ENCODE measurements around the gene RPGRIP1L. TPM values are rescaled to one million over a fixed set of nuclear protein-coding genes. Genes with fewer than 3 reads are reported as not detected.
A peak's percentile ranks its signal among the peaks of the same experiment; 100 is the strongest.

Gene RPGRIP1L
- total and polyA plus RNA-seq, 2 of the 13 experiments (the other 11 are each of a cell fraction or from before 2014, with no cell fraction given) = 5.0 to 13.5 TPM

- no peaks in the 10 kb centered on the region for H3K36me3 ChIP-seq (replicated peaks in 1 of 2; ENCODE audit: control insufficient read depth in 1 of 2, insufficient read depth in 2 of 2, low read length in 2 of 2)
- 59% methylated on average over 3 of the region's 3 CpGs for whole genome bisulfite sequencing (ENCODE audit: low lambda C conversion rate)
- H3K9ac ChIP-seq (ENCODE audit: insufficient read depth, low read depth, low read length) = no peak overlapping the region
- H3K4me3 ChIP-seq (replicated peaks in 1 of 3; ENCODE audit: insufficient read depth in 1 of 3, low read depth in 2 of 3, low read length in 3 of 3) = no peak overlapping the region
- peaks cover 48% of the 10 kb centered on the region for H3K4me1 ChIP-seq (ENCODE audit: insufficient read depth, low read length)
- in situ Hi-C loops (cut with HindIII; ENCODE audit: extremely low pct_ligation_motif_present, low pct_unique_long_range_greater_than_20kb) (no loop called here), intact Hi-C loops (cut with micrococcal nuclease; ENCODE audit: unreplicated experiment) (no loop called here)
- no TSS peak for BruUV-seq (replicated peaks)
- no peak overlapping the region for H3K27ac ChIP-seq (ENCODE audit: extremely low read length, insufficient read depth, low read length)
- ATAC-seq (peak; percentile 72), FAIRE-seq (no peak), DNase-seq (ENCODE audit: low spot score) (peak; percentile 39)
- peaks cover 4% of the 10 kb centered on the region; the same call in 1 of the 2 replicates for H3K9me3 ChIP-seq (ENCODE audit: low read length)
- no peaks in the 10 kb centered on the region for H4K20me1 ChIP-seq (ENCODE audit: insufficient read depth, low read length)
- H3K27me3 ChIP-seq (ENCODE audit: control insufficient read depth in 1 of 2, insufficient read depth in 2 of 2, low read length in 2 of 2) = no peaks in the 10 kb centered on the region
- H3K79me2 ChIP-seq (ENCODE audit: insufficient read depth, low read length) = peaks cover 29% of the 10 kb centered on the region
- ChIA-PET CTCF (ENCODE audit: low intra/inter-chr PET ratio, low total read pairs) (interaction anchor here (1.1 to 1.3 kb wide), 2 partner anchors 30 to 1515 kb away, joined by 3 to 5 read pairs; no protein-coding TSS in a partner anchor), POLR2A (no interaction called here)
- H3K4me2 ChIP-seq (ENCODE audit: low read depth, low read length) = no peak overlapping the region
- no peak overlapping the region for H2AFZ ChIP-seq (ENCODE audit: low read length)
- no peak for TF ChIP-seq ADNP (CRISPR knock-in tag; IDR thresholded peaks at IDR 0.05)
- TF ChIP-seq THAP11 (CRISPR knock-in tag; IDR thresholded peaks at IDR 0.05) = 0 out of 2 replicates have a peak, but pooled peaks have one; percentile 13
- TF ChIP-seq YY1 (IDR thresholded peaks at IDR 0.05; ENCODE audit: insufficient read depth, insufficient replicate concordance, low read depth, low read length) = no peak
- TF ChIP-seq ZBTB1 (CRISPR knock-in tag; IDR thresholded peaks at IDR 0.05; ENCODE audit: borderline replicate concordance) = no peak
- TF ChIP-seq ZNF7 (CRISPR knock-in tag; IDR thresholded peaks at IDR 0.05) = peak; percentile 100
- TF ChIP-seq FOXA1 (IDR thresholded peaks at IDR 0.05) = no peak
- no peak for TF ChIP-seq FOXA1 (CRISPR knock-in tag; IDR thresholded peaks at IDR 0.05)
- no peak for TF ChIP-seq JUN (CRISPR knock-in tag; IDR thresholded peaks at IDR 0.05)
- 0 out of 2 replicates have a peak, but pooled peaks have one; percentile 29 for TF ChIP-seq TFE3 (CRISPR knock-in tag; IDR thresholded peaks at IDR 0.05)
- 0 out of 2 replicates have a peak, but pooled peaks have one; percentile 17 for TF ChIP-seq MIXL1 (CRISPR knock-in tag; IDR thresholded peaks at IDR 0.05)
- TF ChIP-seq MTF1 (CRISPR knock-in tag; IDR thresholded peaks at IDR 0.05) = no peak
- peak; percentile 57; the same call in 1 of the 2 replicates for TF ChIP-seq ZNF644 (CRISPR knock-in tag; IDR thresholded peaks at IDR 0.05; ENCODE audit: low read depth)
- no peak for TF ChIP-seq KLF15 (CRISPR knock-in tag; IDR thresholded peaks at IDR 0.05; ENCODE audit: borderline replicate concordance)
- no peak for TF ChIP-seq MXD3 (CRISPR knock-in tag; IDR thresholded peaks at IDR 0.05)
- no peak for TF ChIP-seq ZNF639 (CRISPR knock-in tag; conservative IDR thresholded peaks at IDR 0.05)
- TF ChIP-seq CBX5 (CRISPR knock-in tag; IDR thresholded peaks at IDR 0.05; ENCODE audit: borderline replicate concordance) = peak; percentile 51; the same call in 1 of the 2 replicates
- TF ChIP-seq DRAP1 (CRISPR knock-in tag; IDR thresholded peaks at IDR 0.05) = no peak
- no peak; the same call in 1 of the 2 replicates for TF ChIP-seq ZMYM4 (CRISPR knock-in tag; IDR thresholded peaks at IDR 0.05)
- 0 out of 2 replicates have a peak, but pooled peaks have one; percentile 33 for TF ChIP-seq FOSL2 (CRISPR knock-in tag; IDR thresholded peaks at IDR 0.05)
- TF ChIP-seq ZC3H13 (CRISPR knock-in tag; IDR thresholded peaks at IDR 0.05) = no peak
- no peak for TF ChIP-seq ZNF720 (CRISPR knock-in tag; IDR thresholded peaks at IDR 0.05)
- no peak for TF ChIP-seq TOPORS (CRISPR knock-in tag; IDR thresholded peaks at IDR 0.05)
- 0 out of 2 replicates have a peak, but pooled peaks have one; percentile 28 for TF ChIP-seq ZKSCAN8 (CRISPR knock-in tag; IDR thresholded peaks at IDR 0.05; ENCODE audit: borderline replicate concordance)
Observed at GRCh38 chr16:53743149-53743566, 39.5 kb upstream of the RPGRIP1L start.
